Endothelial cell (in vitro differentiated cells): ENCODE measurements around the gene ABCG1. TPM values are rescaled to one million over a fixed set of nuclear protein-coding genes. Genes with fewer than 3 reads are reported as not detected.

Experiments used
- DNase-seq: peaks from one replicate; pipeline ENCODE4 v3.0.0; 2021; ENCODE audit warnings: low spot score
- H3K27ac Mint-ChIP-seq: one replicate; pipeline ENCODE4 v1.8.0; 2021; ENCODE audit warnings: mixed read lengths, inconsistent platforms; ENCODE audit not compliant: unreplicated experiment
- H3K27me3 Mint-ChIP-seq: one replicate; pipeline ENCODE4 v1.8.0; 2021; ENCODE audit warnings: mild to moderate bottlenecking, moderate library complexity, mixed read lengths, inconsistent platforms; ENCODE audit not compliant: unreplicated experiment
- H3K36me3 Mint-ChIP-seq: one replicate; pipeline ENCODE4 v1.8.0; 2021; ENCODE audit warnings: mild to moderate bottlenecking, low read depth, mixed read lengths, inconsistent platforms; ENCODE audit not compliant: unreplicated experiment
- H3K4me1 Mint-ChIP-seq: one replicate; pipeline ENCODE4 v1.8.0; 2021; ENCODE audit warnings: mild to moderate bottlenecking, mixed read lengths, inconsistent platforms; ENCODE audit not compliant: unreplicated experiment
- H3K4me3 Mint-ChIP-seq: one replicate; pipeline ENCODE4 v1.8.0; 2021; ENCODE audit warnings: mild to moderate bottlenecking, mixed read lengths, inconsistent platforms; ENCODE audit not compliant: unreplicated experiment
- H3K9me3 Mint-ChIP-seq: one replicate; pipeline ENCODE4 v1.8.0; 2021; ENCODE audit warnings: mixed read lengths, inconsistent platforms; ENCODE audit not compliant: unreplicated experiment
- CTCF ChIP-seq: fragments of 200-600 bp; sonication (generic); IDR thresholded peaks from one replicate; pipeline ENCODE4 v1.5.0; 2021; ENCODE audit warnings: antibody characterized with exemption; ENCODE audit not compliant: unreplicated experiment
- total RNA-seq: library from RNA; stranded (reverse); fragmentation: NEBNext Ultra II Directional; extraction: Animal tissue kit (Norgen Biotek cat#: 25700); gene quantifications from one replicate; pipeline ENCODE4 v1.2.1, GENCODE V29; 2021; ENCODE audit not compliant: unreplicated experiment

ABCG1 gene
- total RNA-seq, 1 donor from 2014 or later, result 48.9 TPM

GRCh38 chr21:42279341-42279871, 60.5 kb downstream of the ABCG1 start:
- peaks cover 23% of the 10 kb centered on the region for H3K27me3 Mint-ChIP-seq
- no peaks in the 10 kb centered on the region for H3K4me1 Mint-ChIP-seq
- DNase-seq, result no peak
- TF ChIP-seq CTCF, result no peak
- no peak overlapping the region for H3K4me3 Mint-ChIP-seq
- no peaks in the 10 kb centered on the region for H3K9me3 Mint-ChIP-seq
- H3K36me3 Mint-ChIP-seq, result peaks cover 37% of the 10 kb centered on the region
- H3K27ac Mint-ChIP-seq, result no peak overlapping the region

GRCh38 chr21:42279888-42280287, 60.9 kb downstream of the ABCG1 start:
- no peak overlapping the region for H3K27ac Mint-ChIP-seq
- TF ChIP-seq CTCF, result no peak
- H3K4me3 Mint-ChIP-seq, result no peak overlapping the region
- H3K27me3 Mint-ChIP-seq, result peaks cover 21% of the 10 kb centered on the region
- peaks cover 37% of the 10 kb centered on the region for H3K36me3 Mint-ChIP-seq
- H3K9me3 Mint-ChIP-seq, result no peaks in the 10 kb centered on the region
- no peak for DNase-seq
- no peaks in the 10 kb centered on the region for H3K4me1 Mint-ChIP-seq

DNA sequence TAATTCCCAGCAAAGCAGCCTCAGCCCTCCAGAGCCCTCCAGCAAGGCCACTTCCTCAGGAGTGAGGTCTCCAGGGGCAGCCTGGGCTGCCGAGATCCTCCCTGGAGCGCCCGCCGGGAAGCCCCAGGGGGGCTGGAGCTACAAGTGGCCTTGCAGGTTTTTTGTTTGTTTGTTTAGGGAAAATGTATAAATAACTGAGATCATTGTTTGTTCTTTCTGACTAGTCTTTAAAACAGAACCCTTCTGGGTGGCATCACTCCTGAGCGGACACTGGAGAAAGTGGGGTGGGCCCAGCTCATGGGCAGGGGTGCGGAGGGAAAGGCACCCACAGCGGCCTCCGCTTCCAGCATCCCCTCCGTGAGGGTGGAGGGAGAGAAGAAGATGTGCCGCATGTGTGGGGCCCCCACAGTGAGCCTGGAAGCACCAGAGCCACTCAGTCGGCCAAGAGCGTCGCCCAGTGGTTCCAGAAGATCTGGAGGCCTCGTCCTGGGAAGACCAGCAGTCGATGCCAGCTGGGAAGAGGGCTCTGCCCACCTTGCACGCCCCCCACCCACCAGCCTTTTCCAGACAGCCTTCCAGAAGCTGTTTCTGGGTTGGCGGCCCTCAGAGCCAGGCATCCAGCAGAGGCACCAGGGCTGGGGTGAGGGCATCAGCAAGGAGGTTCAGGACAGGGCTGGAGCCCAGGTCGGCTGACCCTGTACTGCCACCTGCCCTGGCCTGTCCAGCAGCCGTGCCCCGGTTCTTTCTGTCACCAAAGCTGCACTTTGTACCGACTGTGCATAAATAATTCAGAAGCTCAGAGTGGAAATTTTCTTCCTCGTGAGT, 61.6 kb downstream of the ABCG1 start:
- H3K27ac Mint-ChIP-seq, result no peak overlapping the region
- H3K36me3 Mint-ChIP-seq, result peaks cover 35% of the 10 kb centered on the region
- no peaks in the 10 kb centered on the region for H3K9me3 Mint-ChIP-seq
- H3K27me3 Mint-ChIP-seq, result peaks cover 21% of the 10 kb centered on the region
- no peak for TF ChIP-seq CTCF
- DNase-seq, result no peak
- no peaks in the 10 kb centered on the region for H3K4me1 Mint-ChIP-seq
- H3K4me3 Mint-ChIP-seq, result no peak overlapping the region

- TF ChIP-seq CTCF, result no peak
- H3K9me3 Mint-ChIP-seq, result no peaks in the 10 kb centered on the region
- no peaks in the 10 kb centered on the region for H3K4me1 Mint-ChIP-seq
- no peak overlapping the region for H3K27ac Mint-ChIP-seq
- DNase-seq, result no peak
- peaks cover 41% of the 10 kb centered on the region for H3K36me3 Mint-ChIP-seq
- no peak overlapping the region for H3K4me3 Mint-ChIP-seq
- H3K27me3 Mint-ChIP-seq, result peaks cover 21% of the 10 kb centered on the region
Measured at GRCh38 chr21:42281181-42281680, 62.3 kb downstream of the ABCG1 start.

DNA sequence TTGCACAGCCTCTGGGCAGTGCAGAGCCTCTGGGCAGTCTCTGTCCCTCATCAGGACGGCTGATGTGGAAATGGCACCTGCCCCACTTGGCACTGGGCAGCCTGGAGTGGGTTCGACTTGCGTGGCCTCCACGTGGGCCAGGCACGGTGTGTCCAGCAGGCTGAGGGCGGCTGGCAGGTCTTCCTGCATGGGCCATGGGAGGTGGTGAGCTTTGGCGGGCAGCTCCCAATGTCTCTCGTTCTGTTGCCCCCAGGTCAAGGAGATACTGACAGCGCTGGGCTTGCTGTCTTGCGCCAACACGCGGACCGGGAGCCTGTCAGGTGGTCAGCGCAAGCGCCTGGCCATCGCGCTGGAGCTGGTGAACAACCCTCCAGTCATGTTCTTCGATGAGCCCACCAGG, 63.1 kb downstream of the ABCG1 start:
- no peak for TF ChIP-seq CTCF
- H3K9me3 Mint-ChIP-seq, result no peaks in the 10 kb centered on the region
- no peak overlapping the region for H3K4me3 Mint-ChIP-seq
- no peak overlapping the region for H3K27ac Mint-ChIP-seq
- H3K27me3 Mint-ChIP-seq, result peaks cover 27% of the 10 kb centered on the region
- no peaks in the 10 kb centered on the region for H3K4me1 Mint-ChIP-seq
- no peak for DNase-seq
- H3K36me3 Mint-ChIP-seq, result peaks cover 46% of the 10 kb centered on the region
